Lower lobe of right lung (tissue), 2 donors: ENCODE data around the gene BATF3. TPM values are rescaled to one million over a fixed set of nuclear protein-coding genes. Genes with fewer than 3 reads are reported as not detected.

Source experiments
- ATAC-seq, 2 donors: fragments of 200-7000 bp; cut with Tn5 transposase; one replicate each; pipeline ENCODE4 v1.9.1; 2020 to 2022; ENCODE audit warnings: mild to moderate bottlenecking in 2 of 2, moderate library complexity in 2 of 2
- DNase-seq: peaks from one replicate; pipeline ENCODE4 v3.0.0-alpha.2; 2020
- H3K27ac ChIP-seq: fragments of 200-600 bp; one replicate; pipeline ENCODE4 v1.8.0; 2022
- H3K27me3 ChIP-seq: fragments of 200-600 bp; one replicate; pipeline ENCODE4 v1.8.0; 2022; ENCODE audit warnings: low read depth
- H3K36me3 ChIP-seq: fragments of 200-600 bp; one replicate; pipeline ENCODE4 v1.8.0; 2022; ENCODE audit warnings: mild to moderate bottlenecking
- H3K4me1 ChIP-seq: fragments of 200-600 bp; one replicate; pipeline ENCODE4 v1.8.0; 2022
- H3K4me3 ChIP-seq: fragments of 200-600 bp; one replicate; pipeline ENCODE4 v1.8.0; 2022; ENCODE audit warnings: mild to moderate bottlenecking
- H3K9me3 ChIP-seq: fragments of 200-600 bp; one replicate; pipeline ENCODE4 v1.8.0; 2022
- intact Hi-C: fragments of 100-400 bp; cut with DNase I; formaldehyde crosslinking; loops from one replicate; pipeline ENCODE4 v1.11.0; 2022
- total RNA-seq: library from RNA; stranded (reverse); fragmentation: NEBNext Ultra II Directional; extraction: Animal tissue kit (Norgen Biotek cat#: 25700); gene quantifications from one replicate; pipeline ENCODE4 v1.2.1, GENCODE V29; 2021
- TF ChIP-seq, protein P1 (sequence below): fragments of 200-600 bp; IDR thresholded peaks from one replicate; pipeline ENCODE4 v1.8.0; 2022; ENCODE audit warnings: antibody characterized with exemption, mild to moderate bottlenecking
- donor health status: DM: no; HTN: yes; CAD: no; lungs with severe emphysema.

BATF3 gene
- total RNA-seq, 1 donor from 2014 or later, result 12.8 TPM

GRCh38 chr1:212671342-212672031, 28.2 kb downstream of the BATF3 start:
- DNase-seq, result peak; percentile 67
- ATAC-seq, result peak; percentile 35 to 79

GRCh38 chr1:212670882-212671281, 28.8 kb downstream of the BATF3 start:
- TF ChIP-seq, protein P1, sequence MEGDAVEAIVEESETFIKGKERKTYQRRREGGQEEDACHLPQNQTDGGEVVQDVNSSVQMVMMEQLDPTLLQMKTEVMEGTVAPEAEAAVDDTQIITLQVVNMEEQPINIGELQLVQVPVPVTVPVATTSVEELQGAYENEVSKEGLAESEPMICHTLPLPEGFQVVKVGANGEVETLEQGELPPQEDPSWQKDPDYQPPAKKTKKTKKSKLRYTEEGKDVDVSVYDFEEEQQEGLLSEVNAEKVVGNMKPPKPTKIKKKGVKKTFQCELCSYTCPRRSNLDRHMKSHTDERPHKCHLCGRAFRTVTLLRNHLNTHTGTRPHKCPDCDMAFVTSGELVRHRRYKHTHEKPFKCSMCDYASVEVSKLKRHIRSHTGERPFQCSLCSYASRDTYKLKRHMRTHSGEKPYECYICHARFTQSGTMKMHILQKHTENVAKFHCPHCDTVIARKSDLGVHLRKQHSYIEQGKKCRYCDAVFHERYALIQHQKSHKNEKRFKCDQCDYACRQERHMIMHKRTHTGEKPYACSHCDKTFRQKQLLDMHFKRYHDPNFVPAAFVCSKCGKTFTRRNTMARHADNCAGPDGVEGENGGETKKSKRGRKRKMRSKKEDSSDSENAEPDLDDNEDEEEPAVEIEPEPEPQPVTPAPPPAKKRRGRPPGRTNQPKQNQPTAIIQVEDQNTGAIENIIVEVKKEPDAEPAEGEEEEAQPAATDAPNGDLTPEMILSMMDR, result no peak

More at GRCh38 chr1:212671342-212672031, 28.2 kb downstream of the BATF3 start:
- TF ChIP-seq, protein P1, result no peak
- Histone ChIP-seq H3K27me3 (no peaks in the 10 kb centered on the region), H3K36me3 (no peaks in the 10 kb centered on the region), H3K9me3 (no peaks in the 10 kb centered on the region), H3K27ac (no peak overlapping the region), H3K4me1 (peaks cover 47% of the 10 kb centered on the region), H3K4me3 (no peak overlapping the region)
- intact Hi-C loops, result no loop called here

DNA sequence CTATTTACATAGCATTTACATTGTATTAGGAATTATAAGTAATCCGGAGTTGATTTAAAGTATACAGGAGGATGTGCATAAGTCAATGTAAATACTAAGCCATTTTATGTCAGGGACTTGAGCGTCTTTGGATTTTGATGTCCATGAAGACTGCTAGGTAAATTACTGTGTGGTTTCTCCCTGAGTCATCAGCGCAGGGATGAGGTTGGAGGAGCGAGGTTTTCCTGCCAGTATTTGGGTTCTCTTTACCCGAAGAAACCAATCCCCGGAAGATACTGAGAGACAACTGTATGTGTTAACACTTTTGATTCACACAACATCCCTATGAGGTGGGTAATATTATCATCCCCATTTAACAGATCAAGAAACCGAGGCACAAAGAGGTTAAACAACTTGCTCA, 29.3 kb downstream of the BATF3 start:
- TF ChIP-seq, protein P1, result no peak
- Histone ChIP-seq H3K27ac (no peak overlapping the region), H3K4me3 (no peak overlapping the region), H3K4me1 (peaks cover 58% of the 10 kb centered on the region), H3K9me3 (no peaks in the 10 kb centered on the region), H3K36me3 (no peaks in the 10 kb centered on the region), H3K27me3 (no peaks in the 10 kb centered on the region)
- ATAC-seq (no peak), DNase-seq (no peak)
- intact Hi-C loops, result no loop called here

More at GRCh38 chr1:212670882-212671281, 28.8 kb downstream of the BATF3 start:
- no peak for ATAC-seq
- peaks cover 53% of the 10 kb centered on the region for H3K4me1 ChIP-seq
- no peaks in the 10 kb centered on the region for H3K9me3 ChIP-seq
- H3K4me3 ChIP-seq, result no peak overlapping the region
- H3K36me3 ChIP-seq, result no peaks in the 10 kb centered on the region
- intact Hi-C loops, result no loop called here
- no peak overlapping the region for H3K27ac ChIP-seq
- DNase-seq, result no peak
- no peaks in the 10 kb centered on the region for H3K27me3 ChIP-seq

- ATAC-seq (no peak), DNase-seq (no peak)
- H3K4me3 ChIP-seq, result no peak overlapping the region
- no peaks in the 10 kb centered on the region for H3K36me3 ChIP-seq
- no peaks in the 10 kb centered on the region for H3K27me3 ChIP-seq
- TF ChIP-seq, protein P1, result no peak
- peaks cover 58% of the 10 kb centered on the region for H3K4me1 ChIP-seq
- H3K27ac ChIP-seq, result no peak overlapping the region
- H3K9me3 ChIP-seq, result no peaks in the 10 kb centered on the region
- intact Hi-C loops, result no loop called here
Measured at GRCh38 chr1:212669600-212669999, 30.0 kb downstream of the BATF3 start.

DNA sequence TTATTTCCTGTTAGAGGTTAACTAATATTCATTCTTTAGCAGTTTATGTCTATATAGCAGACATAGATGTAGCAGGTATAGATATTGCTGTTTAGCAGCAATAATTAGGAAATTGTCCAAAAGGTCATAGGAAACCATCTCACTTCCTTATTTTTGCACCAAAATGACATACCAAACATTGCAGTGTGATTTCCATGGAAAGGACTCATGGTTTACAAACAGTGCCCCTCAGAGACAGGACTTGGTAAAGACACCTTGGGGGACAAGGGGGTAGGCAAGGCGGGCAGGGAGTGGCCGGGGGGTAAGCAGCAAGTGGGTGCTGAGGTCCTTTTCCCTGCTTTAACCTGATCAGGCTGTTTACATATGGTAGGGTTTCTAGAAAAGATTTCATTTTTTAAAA, 30.5 kb downstream of the BATF3 start:
- Histone ChIP-seq H3K27me3 (no peaks in the 10 kb centered on the region), H3K4me1 (peaks cover 58% of the 10 kb centered on the region), H3K27ac (no peak overlapping the region), H3K9me3 (no peaks in the 10 kb centered on the region), H3K36me3 (no peaks in the 10 kb centered on the region), H3K4me3 (no peak overlapping the region)
- intact Hi-C loops, result no loop called here
- ATAC-seq (peak in 1 of 2 donors; percentile 3), DNase-seq (no peak)
- TF ChIP-seq, protein P1, result peak; percentile 37
